CD14-positive monocyte (primary cell): Measurements from ENCODE around the gene SYNM. TPM values are rescaled to one million over a fixed set of nuclear protein-coding genes. Genes with fewer than 3 reads are reported as not detected.

ENCODE experiments used
- DNase-seq, 3 donors: peaks; one replicate each; pipeline ENCODE4 v3.0.0-alpha.2; 2011 to 2022
- H2AFZ ChIP-seq: 2 replicates; pipeline ENCODE4 v1.6.0; 2012; ENCODE audit warnings: mild to moderate bottlenecking, low read depth, low read length, inconsistent platforms; ENCODE audit not compliant: insufficient read depth, poor library complexity, severe bottlenecking
- H3K27ac ChIP-seq, 2 donors: 1 replicate in 1 of 2; 2 replicates in 1 of 2; pipeline ENCODE4 v1.5.1; 2012 to 2013; ENCODE audit warnings: low read length in 2 of 2, control low read depth in 1 of 2, inconsistent platforms in 1 of 2, low read depth in 1 of 2, mild to moderate bottlenecking in 1 of 2
- H3K27me3 ChIP-seq, 2 donors: one replicate each; pipeline versions ENCODE4 v1.6.0 to v1.6.1; 2011 to 2013; ENCODE audit warnings: low read length in 2 of 2; ENCODE audit not compliant: control insufficient read depth in 2 of 2, insufficient read depth in 2 of 2
- H3K36me3 ChIP-seq, 2 donors: replicated peaks in 1 of 2; 1 replicate in 1 of 2; 2 replicates in 1 of 2; pipeline versions ENCODE4 v1.5.1 to v1.6.1; 2012 to 2013; ENCODE audit warnings: low read length in 2 of 2, control low read depth in 1 of 2, inconsistent platforms in 1 of 2, mild to moderate bottlenecking in 1 of 2; ENCODE audit not compliant: insufficient read depth in 2 of 2, control insufficient read depth in 1 of 2
- H3K4me1 ChIP-seq, 2 donors: 1 replicate in 1 of 2; 2 replicates in 1 of 2; pipeline versions ENCODE4 v1.5.1 to v1.6.1; 2012 to 2013; ENCODE audit warnings: low read length in 2 of 2, control low read depth in 1 of 2, inconsistent platforms in 1 of 2, mild to moderate bottlenecking in 1 of 2, moderate library complexity in 1 of 2; ENCODE audit not compliant: insufficient read depth in 2 of 2, control insufficient read depth in 1 of 2
- H3K4me2 ChIP-seq: replicated peaks from 2 replicates; pipeline ENCODE3; 2012; ENCODE audit warnings: low read length, moderate library complexity, mild to moderate bottlenecking; ENCODE audit not compliant: poor library complexity, severe bottlenecking; ENCODE audit errors: extremely low read depth
- H3K4me3 ChIP-seq, 3 experiments: fragments of 200-600 bp in 1 of 3; sonication (generic) in 1 of 3; replicated peaks in 1 of 3; 1 replicate in 2 of 3; 2 replicates in 1 of 3; pipeline ENCODE4 v1.5.1; 2011 to 2013; ENCODE audit warnings: low read length in 3 of 3, mild to moderate bottlenecking in 3 of 3, control low read depth in 2 of 3, low read depth in 2 of 3, inconsistent platforms in 1 of 3, moderate library complexity in 1 of 3
- H3K79me2 ChIP-seq: 2 replicates; pipeline ENCODE4 v1.6.0; 2012; ENCODE audit warnings: mild to moderate bottlenecking, control low read depth, inconsistent platforms, low read length, moderate library complexity; ENCODE audit not compliant: insufficient read depth
- H3K9ac ChIP-seq: 2 replicates; pipeline ENCODE4 v1.6.0; 2017; ENCODE audit warnings: low read length, mild to moderate bottlenecking; ENCODE audit not compliant: insufficient read depth, poor library complexity, severe bottlenecking
- H3K9me3 ChIP-seq, 2 donors: replicated peaks in 1 of 2; 1 replicate in 1 of 2; 2 replicates in 1 of 2; pipeline versions ENCODE4 v1.5.1 to v1.6.1; 2012 to 2013; ENCODE audit warnings: low read length in 2 of 2, control low read depth in 1 of 2; ENCODE audit not compliant: control insufficient read depth in 1 of 2, insufficient read depth in 1 of 2
- H4K20me1 ChIP-seq: 2 replicates; pipeline ENCODE4 v1.6.0; 2012; ENCODE audit warnings: mild to moderate bottlenecking, low read length, control low read depth, moderate library complexity; ENCODE audit not compliant: insufficient read depth
- H3K27ac Mint-ChIP-seq, 7 donors: one replicate each; pipeline ENCODE4 v1.8.0; 2020; ENCODE audit warnings: mild to moderate bottlenecking in 7 of 7, mixed read lengths in 7 of 7, moderate library complexity in 6 of 7, inconsistent platforms in 2 of 7
- H3K27me3 Mint-ChIP-seq, 3 donors: one replicate each; pipeline ENCODE4 v1.8.0; 2021 to 2022; ENCODE audit warnings: low read depth in 3 of 3, mild to moderate bottlenecking in 3 of 3, mixed read lengths in 3 of 3, moderate library complexity in 3 of 3, inconsistent platforms in 1 of 3
- H3K36me3 Mint-ChIP-seq, 2 donors: one replicate each; pipeline ENCODE4 v1.8.0; 2020; ENCODE audit warnings: mixed read lengths in 2 of 2, inconsistent platforms in 1 of 2, mild to moderate bottlenecking in 1 of 2
- H3K4me1 Mint-ChIP-seq: one replicate; pipeline ENCODE4 v1.8.0; 2020; ENCODE audit warnings: mild to moderate bottlenecking, mixed read lengths
- H3K4me3 Mint-ChIP-seq, 2 donors: one replicate each; pipeline ENCODE4 v1.8.0; 2020; ENCODE audit warnings: mild to moderate bottlenecking in 2 of 2, mixed read lengths in 2 of 2, moderate library complexity in 1 of 2
- H3K9me3 Mint-ChIP-seq, 7 donors: one replicate each; pipeline ENCODE4 v1.8.0; 2020 to 2022; ENCODE audit warnings: mixed read lengths in 7 of 7, mild to moderate bottlenecking in 6 of 7, moderate library complexity in 6 of 7, inconsistent platforms in 2 of 7
- CTCF ChIP-seq: fragments of 200-600 bp; IDR thresholded peaks from one replicate; pipeline ENCODE4 v1.8.0; 2022; ENCODE audit warnings: antibody characterized with exemption, mild to moderate bottlenecking
- WGBS: methylation state at CpG from one replicate; pipeline ENCODE4 v1.1.5; 2013; ENCODE audit warnings: missing lambda C conversion rate; ENCODE audit not compliant: insufficient coverage; 5-methylcytosine and 5-hydroxymethylcytosine counted together
- intact Hi-C, 2 donors: fragments of 100-400 bp; cut with micrococcal nuclease; formaldehyde crosslinking; loops; one replicate each; pipeline versions ENCODE4 v1.15.0 to v1.15.1; 2023
- polyA plus RNA-seq, 3 donors: library from polyadenylated mRNA; depleted of rRNA in 1 of 3; unstranded in 2 of 3; stranded (reverse) in 1 of 3; fragments of 300-500 nt in 2 of 3; fragments of >200 nt in 1 of 3; fragmentation: Illumina TruSeq in 2 of 3; gene quantifications; 1 replicate in 2 of 3; 2 replicates in 1 of 3; pipeline ENCODE4 v1.2.3, GENCODE V29; 2012 to 2021

Gene SYNM
- polyA plus RNA-seq, 3 donors, result 0.04 to 0.05 TPM; not detected in 1

- no peaks in the 10 kb centered on the region for H3K36me3 Mint-ChIP-seq
- Histone ChIP-seq H3K27me3 (no peaks in the 10 kb centered on the region), H3K4me1 (no peaks in the 10 kb centered on the region), H3K79me2 (no peaks in the 10 kb centered on the region), H3K4me3 (no peak overlapping the region), H3K9ac (no peak overlapping the region), H4K20me1 (no peaks in the 10 kb centered on the region), H2AFZ (no peak overlapping the region), H3K4me2 (no peak overlapping the region), H3K27ac (no peak overlapping the region), H3K36me3 (no peaks in the 10 kb centered on the region), H3K9me3 (no peaks in the 10 kb centered on the region)
- H3K27me3 Mint-ChIP-seq, result peaks cover 0 to 3% (median 0%) of the 10 kb centered on the region in 3 donors
- WGBS, result 83% methylated on average over 2 of the region's 3 CpGs
- intact Hi-C loops, result no loop called here
- H3K9me3 Mint-ChIP-seq, result no peaks in the 10 kb centered on the region
- DNase-seq, result no peak
- peaks cover 7% of the 10 kb centered on the region for H3K4me1 Mint-ChIP-seq
- no peak for TF ChIP-seq CTCF
- H3K27ac Mint-ChIP-seq, result no peak overlapping the region
- no peak overlapping the region for H3K4me3 Mint-ChIP-seq
Measured at GRCh38 chr15:99180086-99180963, 75.4 kb downstream of the SYNM start.

GRCh38 chr15:99180964-99181306 lies 76.1 kb downstream of the SYNM start:
- Histone ChIP-seq H3K79me2 (no peaks in the 10 kb centered on the region), H3K27me3 (no peaks in the 10 kb centered on the region), H3K36me3 (no peaks in the 10 kb centered on the region), H4K20me1 (no peaks in the 10 kb centered on the region), H2AFZ (no peak overlapping the region), H3K9me3 (no peaks in the 10 kb centered on the region), H3K4me1 (no peaks in the 10 kb centered on the region), H3K4me2 (no peak overlapping the region), H3K4me3 (no peak overlapping the region), H3K9ac (no peak overlapping the region), H3K27ac (no peak overlapping the region)
- no peaks in the 10 kb centered on the region for H3K9me3 Mint-ChIP-seq
- no peak for TF ChIP-seq CTCF
- peaks cover 7% of the 10 kb centered on the region for H3K4me1 Mint-ChIP-seq
- H3K4me3 Mint-ChIP-seq, result no peak overlapping the region
- H3K36me3 Mint-ChIP-seq, result no peaks in the 10 kb centered on the region
- no peak overlapping the region for H3K27ac Mint-ChIP-seq
- intact Hi-C loops, result no loop called here
- WGBS, result no CpG with 5 or more reads among the region's 2 CpGs
- H3K27me3 Mint-ChIP-seq, result peaks cover 0 to 3% (median 0%) of the 10 kb centered on the region in 3 donors
- DNase-seq, result no peak
